ENCODE measurements around the gene PATJ. TPM values are rescaled to one million over a fixed set of nuclear protein-coding genes. Genes with fewer than 3 reads are reported as not detected.

Gene PATJ
- total RNA-seq, 1 experiment from 2014 or later = 47.3 TPM

DNA sequence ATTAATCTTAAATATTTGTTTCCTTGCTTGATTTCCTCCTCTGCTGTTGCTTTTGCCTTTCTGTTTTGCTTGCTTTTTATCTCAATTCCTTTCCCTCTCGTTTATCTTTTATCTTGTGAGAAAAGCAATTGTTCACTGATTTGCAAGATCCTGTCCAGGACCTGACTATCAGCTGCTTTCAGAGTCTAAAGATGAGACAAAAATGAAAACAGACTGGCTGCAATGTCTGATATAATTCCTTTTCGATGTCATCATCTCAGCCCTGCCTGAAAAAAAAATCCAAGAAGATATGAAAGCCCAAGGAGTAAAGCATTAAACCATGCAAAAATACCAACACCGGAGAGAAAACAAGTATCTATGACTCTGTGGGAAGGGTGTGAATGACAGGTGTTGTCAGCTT is 225.5 kb downstream of the PATJ start:
- H3K79me1 ChIP-seq (ENCODE audit: insufficient read depth, low read depth, low read length, poor library complexity, severe bottlenecking) = no peaks in the 10 kb centered on the region
- H2BK20ac ChIP-seq (ENCODE audit: low read depth, low read length, poor library complexity, severe bottlenecking) = no peak overlapping the region
- no peaks in the 10 kb centered on the region for H4K20me1 ChIP-seq (ENCODE audit: control insufficient read depth, insufficient read depth, insufficient read length)
- Mint-ChIP-seq H3K27me3 (ENCODE audit: low read depth) (no peaks in the 10 kb centered on the region), H3K9me3 (peaks cover 4% of the 10 kb centered on the region in 2 experiments; a peak in 2 of 5 replicates), H3K36me3 (ENCODE audit: insufficient read depth in 1 of 3, low read depth in 3 of 3) (peaks cover 9 to 12% (median 10%) of the 10 kb centered on the region in 3 experiments; a peak in 6 of 7 replicates), H3K4me1 (peaks cover 3 to 12% of the 10 kb centered on the region in 2 experiments; a peak in 3 of 4 replicates), H3K27ac (peak overlapping the region; percentile 3 to 87 (median 81); a peak in 5 of 7 replicates), H3K4me3 (no peak overlapping the region)
- no peak overlapping the region for H2AK5ac ChIP-seq (ENCODE audit: insufficient read length, low read length)
- no peak overlapping the region for H4K8ac ChIP-seq (replicated peaks; ENCODE audit: insufficient read length, low read depth, low read length)
- H3K23me2 ChIP-seq (ENCODE audit: insufficient read length, low read depth, low read length, poor library complexity, severe bottlenecking) = no peaks in the 10 kb centered on the region
- no peak overlapping the region for H3K18ac ChIP-seq (ENCODE audit: insufficient read length, low read depth, low read length)
- H2BK120ac ChIP-seq (ENCODE audit: low read depth, low read length, poor library complexity, severe bottlenecking) = no peak overlapping the region
- H2BK15ac ChIP-seq (ENCODE audit: low read depth, low read length) = no peak overlapping the region
- TF ChIP-seq, protein P1, sequence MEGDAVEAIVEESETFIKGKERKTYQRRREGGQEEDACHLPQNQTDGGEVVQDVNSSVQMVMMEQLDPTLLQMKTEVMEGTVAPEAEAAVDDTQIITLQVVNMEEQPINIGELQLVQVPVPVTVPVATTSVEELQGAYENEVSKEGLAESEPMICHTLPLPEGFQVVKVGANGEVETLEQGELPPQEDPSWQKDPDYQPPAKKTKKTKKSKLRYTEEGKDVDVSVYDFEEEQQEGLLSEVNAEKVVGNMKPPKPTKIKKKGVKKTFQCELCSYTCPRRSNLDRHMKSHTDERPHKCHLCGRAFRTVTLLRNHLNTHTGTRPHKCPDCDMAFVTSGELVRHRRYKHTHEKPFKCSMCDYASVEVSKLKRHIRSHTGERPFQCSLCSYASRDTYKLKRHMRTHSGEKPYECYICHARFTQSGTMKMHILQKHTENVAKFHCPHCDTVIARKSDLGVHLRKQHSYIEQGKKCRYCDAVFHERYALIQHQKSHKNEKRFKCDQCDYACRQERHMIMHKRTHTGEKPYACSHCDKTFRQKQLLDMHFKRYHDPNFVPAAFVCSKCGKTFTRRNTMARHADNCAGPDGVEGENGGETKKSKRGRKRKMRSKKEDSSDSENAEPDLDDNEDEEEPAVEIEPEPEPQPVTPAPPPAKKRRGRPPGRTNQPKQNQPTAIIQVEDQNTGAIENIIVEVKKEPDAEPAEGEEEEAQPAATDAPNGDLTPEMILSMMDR (conservative IDR thresholded peaks at IDR 0.05) = no peak
- H3K4me2 ChIP-seq (ENCODE audit: insufficient read depth, insufficient read length, low read length) = no peak overlapping the region
- H2AFZ ChIP-seq (ENCODE audit: low read length) = no peak overlapping the region
- H3K14ac ChIP-seq (ENCODE audit: insufficient read depth, low read length) = no peak overlapping the region
- H2BK12ac ChIP-seq (ENCODE audit: insufficient read length, low read depth, low read length) = no peak overlapping the region
- H3K23ac ChIP-seq (ENCODE audit: insufficient read length, low read depth, low read length) = no peak overlapping the region
- no CpG with 5 or more reads among the region's 3 CpGs for WGBS (ENCODE audit: extremely low coverage, insufficient read length, low lambda C conversion rate)
- no peak overlapping the region for H3K56ac ChIP-seq (ENCODE audit: insufficient read length, low read depth, low read length)
- no peak overlapping the region for H4K91ac ChIP-seq (ENCODE audit: insufficient read length, low read depth, low read length)
- H3K27ac ChIP-seq (ENCODE audit: insufficient read length, low read depth, low read length) = no peak overlapping the region
- no peaks in the 10 kb centered on the region for H3K4me1 ChIP-seq (ENCODE audit: insufficient read depth, low read length)
- H3K4ac ChIP-seq (ENCODE audit: low read depth, low read length) = no peak overlapping the region
- H3K27me3 ChIP-seq (ENCODE audit: insufficient read depth, low read length) = no peaks in the 10 kb centered on the region
- H3K9ac ChIP-seq (ENCODE audit: extremely low read depth, insufficient read length, low read length) = no peak overlapping the region
- no peak overlapping the region for H3T11ph ChIP-seq (ENCODE audit: low read length)
- H3K79me2 ChIP-seq (ENCODE audit: insufficient read depth, low read length) = no peaks in the 10 kb centered on the region
- no peak for DNase-seq
- no peak overlapping the region for H4K5ac ChIP-seq (ENCODE audit: insufficient read length, low read depth, low read length)
- no peaks in the 10 kb centered on the region for H3K9me3 ChIP-seq (ENCODE audit: control insufficient read depth, low read depth, low read length)
- H2BK5ac ChIP-seq (ENCODE audit: insufficient read length, low read length) = no peak overlapping the region

Data from H9 (cell line).